HG02973 (cell line): ENCODE measurements around the gene KHSRP.
"Not testable (repeated sequence)": the region's sequence is repeated elsewhere in the genome, so short reads cannot be mapped to it uniquely, and the experiment has no call there.

Source experiments
- ATAC-seq: cut with Tn5 transposase; IDR thresholded peaks from one replicate; pipeline ENCODE4 v1.9.1; 2021; ENCODE audit warnings: moderate library complexity; ENCODE audit not compliant: unreplicated experiment

KHSRP gene

DNA sequence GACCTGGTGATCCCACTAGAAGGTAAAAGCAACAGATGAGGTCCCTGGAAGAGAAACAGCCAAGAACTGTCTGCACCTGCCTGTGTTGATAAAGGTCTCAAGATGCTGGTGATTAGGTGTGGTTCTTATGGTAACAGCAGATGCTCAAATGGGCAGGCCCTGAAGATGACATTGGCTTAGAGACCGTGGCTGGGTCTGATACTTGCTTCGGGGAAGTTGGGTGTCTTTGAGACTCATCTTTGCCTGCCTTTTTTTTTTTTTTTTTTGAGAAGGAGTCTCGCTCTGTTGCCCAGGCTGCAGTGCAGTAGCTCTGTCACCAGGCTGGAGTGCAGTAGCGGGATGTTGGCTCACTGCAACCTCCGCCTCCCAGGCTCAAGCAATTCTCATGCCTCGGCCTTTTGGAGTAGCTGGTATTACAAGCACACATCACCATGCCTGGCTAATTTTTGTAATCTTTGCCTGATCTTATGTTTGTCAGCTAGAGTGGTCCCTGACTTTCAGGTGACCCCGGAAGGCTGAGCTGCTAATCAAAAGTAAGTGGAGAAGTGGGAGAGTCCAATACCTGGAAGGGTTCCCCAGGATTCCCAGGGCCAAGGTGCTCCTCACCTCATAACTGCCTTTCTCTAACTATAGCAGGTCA, 27.1 kb upstream of the KHSRP start:
- ATAC-seq = no peak

DNA sequence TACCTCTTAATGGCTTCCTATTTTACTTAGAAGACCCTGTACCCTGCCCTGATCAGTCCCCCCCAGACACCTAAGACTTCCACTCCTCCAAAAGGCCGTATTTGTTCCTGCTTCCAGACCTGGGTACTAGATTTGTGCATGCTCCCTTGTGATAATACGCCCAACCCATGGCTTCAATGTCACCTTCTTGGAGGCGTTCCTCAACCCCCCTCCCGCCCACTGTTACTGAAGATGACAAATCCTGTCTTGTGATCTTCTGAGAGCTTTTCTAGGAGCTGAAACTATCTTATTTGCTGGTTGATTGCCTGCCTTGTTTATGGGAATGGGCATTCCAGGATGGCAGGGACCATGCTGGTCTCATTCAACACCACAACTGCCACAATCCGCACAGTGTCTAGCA, 25.6 kb upstream of the KHSRP start:
- no peak for ATAC-seq

DNA sequence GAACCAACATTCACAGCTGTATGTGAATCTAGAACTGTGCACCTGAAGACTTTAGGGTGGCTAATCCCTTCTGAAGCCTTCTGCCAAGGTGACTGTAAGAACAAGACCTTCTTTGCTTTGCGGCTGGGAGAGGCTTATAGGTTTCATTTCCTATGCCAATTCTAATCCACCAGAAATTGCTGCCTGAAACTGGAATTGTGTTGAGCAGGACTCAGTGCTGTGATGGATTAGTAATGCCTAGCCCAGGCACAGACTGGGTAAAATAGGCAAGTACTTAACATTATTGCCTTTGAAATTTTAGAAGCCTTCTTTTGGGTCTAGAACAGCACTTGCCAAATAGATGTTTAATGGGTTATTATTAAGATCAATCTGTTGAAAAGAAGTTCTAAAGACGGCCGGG, 23.4 kb upstream of the KHSRP start:
- ATAC-seq = no peak

DNA sequence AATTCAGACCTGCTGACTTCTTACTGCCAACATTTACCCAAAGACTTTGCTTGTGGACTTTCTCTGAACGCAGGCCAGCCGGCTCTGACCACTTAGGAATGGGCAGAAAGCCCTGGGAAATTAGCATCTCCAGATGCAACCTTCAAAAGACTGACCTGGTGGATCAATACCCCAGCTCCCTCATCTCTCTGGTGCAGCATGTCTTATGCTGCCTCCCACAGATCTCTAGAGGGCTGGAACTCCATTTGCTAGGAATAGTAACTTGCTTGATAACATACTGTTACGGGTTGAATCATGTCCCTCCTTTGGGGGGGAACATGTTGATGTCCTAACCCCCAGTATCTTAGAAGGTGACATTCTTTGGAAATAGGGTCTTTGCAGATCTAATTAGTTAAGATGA, 21.8 kb upstream of the KHSRP start:
- no peak for ATAC-seq

DNA sequence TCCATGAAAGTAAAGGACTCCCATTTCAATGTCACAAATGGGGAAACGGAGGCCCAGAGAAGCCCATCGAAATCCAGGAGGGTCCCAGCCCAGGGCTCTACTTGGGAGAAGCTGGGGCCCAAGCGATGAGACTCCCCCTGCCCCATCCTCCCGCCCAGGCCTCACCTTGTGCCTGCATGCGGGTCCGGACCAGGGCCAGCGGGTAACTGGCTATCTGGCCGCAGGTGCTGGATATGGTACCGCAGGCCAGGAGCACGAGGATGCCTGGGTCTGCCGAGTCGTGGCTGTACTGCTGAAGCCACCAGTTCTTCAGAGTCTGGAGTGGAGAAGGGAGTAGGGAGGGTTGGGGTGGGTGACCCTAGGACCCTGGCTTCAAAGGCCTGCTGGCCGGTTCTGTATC, 19.4 kb upstream of the KHSRP start:
- ATAC-seq = no peak

DNA sequence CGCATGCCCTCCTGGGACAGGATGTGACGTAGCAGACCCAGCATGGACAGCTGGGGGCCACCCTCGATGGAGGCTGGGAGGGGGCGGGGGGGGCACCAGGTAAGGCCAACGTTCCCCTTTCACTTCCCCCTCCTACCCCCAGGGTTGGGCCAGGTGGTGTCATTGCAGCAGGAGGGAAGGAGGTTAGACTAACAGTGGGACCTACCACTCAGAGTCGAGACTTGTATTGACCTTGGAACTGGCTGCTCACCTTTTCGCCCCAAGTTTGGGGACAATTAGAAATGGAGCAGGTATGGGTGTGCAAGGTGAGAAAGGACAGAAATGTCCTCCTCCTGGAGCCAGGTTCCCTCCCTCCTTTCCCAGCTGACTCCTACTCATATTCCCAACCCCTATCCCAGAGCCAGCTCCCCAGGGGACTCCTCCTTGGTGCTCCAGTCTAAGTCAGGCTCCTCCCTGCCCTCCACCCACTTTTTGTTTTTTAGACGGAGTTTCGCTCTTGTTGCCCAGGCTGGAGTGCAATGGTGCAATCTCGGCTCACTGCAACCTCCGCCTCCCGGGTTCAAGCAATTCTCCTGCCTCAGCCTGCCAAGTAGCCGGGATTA, 17.6 kb upstream of the KHSRP start:
- ATAC-seq = no peak

DNA sequence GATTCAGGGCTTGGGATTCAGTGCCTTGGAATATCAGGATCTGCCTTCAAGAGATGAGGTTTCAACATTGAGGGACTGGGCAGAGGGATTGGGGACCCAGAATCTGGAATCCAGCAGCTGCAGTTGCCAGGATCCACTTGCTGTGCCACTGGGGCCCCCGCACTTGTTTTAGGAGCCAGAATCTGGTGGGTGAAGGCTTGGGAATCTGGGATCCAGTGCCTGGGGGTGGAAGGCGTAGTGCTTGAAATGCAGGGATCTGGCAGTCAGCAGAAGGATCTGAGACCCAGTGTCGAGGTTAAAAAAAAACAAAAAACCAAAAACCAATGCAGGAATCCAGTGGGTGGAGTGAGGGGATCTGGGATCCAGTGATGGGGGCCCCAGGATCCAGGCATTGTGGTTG, 16.3 kb upstream of the KHSRP start:
- no peak for ATAC-seq

DNA sequence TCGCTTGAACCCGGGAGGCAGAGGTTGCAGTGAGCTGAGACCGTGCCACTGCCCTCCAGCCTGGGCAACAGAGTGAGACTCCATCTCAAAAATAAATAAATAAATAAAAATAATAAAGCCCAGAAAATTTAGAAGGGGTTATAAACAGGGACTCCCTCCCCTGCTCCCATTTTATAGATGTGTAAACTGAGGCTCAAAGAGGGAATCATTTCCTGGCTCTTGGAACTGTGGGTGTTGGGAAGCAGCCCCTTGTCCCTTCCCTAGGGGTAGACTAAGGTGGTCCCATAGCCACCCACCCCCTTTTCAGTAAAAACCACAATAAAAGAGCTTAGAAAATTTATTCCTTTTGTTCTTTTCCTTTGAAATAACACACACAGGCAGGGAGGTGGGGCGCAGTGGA, 15.1 kb upstream of the KHSRP start:
- ATAC-seq = no peak

DNA sequence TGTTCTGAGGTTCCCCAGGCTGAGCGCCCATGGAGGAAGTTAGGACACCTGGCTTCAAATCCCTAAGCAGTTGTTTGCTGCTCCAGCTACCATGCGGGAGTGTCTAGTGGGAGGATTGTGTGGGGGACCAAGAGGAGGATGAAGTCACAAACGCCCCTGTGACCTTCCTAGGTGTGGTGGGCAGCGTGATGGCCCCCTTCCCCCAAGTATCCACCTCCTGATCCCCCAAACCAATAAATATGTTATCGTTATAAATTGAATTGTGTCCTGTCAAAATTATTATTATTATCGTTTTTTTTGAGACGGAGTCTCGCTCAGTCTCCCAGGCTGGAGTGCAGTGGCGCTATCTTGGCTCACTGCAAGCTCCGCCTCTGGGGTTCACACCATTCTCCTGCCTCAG, 9.1 kb upstream of the KHSRP start, which contains the start of gene SLC25A41:
Gene SLC25A41, minus strand, starts transcription at position 101 of the 400 bp plus-strand sequence. Its CDS starts 70 bp downstream, at position 31.
- no peak for ATAC-seq

DNA sequence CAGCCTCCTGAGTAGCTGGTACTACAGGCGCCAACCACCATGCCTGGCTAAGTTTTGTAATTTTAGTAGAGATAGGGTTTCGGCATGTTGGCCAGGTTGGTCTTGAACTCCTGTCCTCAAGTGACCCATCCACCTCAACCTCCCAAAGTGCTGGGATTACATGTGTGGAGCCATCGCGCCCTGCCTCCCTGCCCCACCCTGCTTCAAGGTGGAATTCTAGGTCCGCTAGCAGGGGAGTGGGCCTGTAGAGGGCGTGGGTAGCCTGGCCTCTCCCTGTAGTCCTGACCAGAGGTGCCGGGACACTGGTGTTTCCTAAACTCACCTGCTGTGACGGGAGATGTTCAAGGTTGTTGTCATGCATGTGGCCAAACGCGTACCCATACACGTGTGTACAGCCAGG, 8.6 kb upstream of the KHSRP start:
- ATAC-seq = no peak

DNA sequence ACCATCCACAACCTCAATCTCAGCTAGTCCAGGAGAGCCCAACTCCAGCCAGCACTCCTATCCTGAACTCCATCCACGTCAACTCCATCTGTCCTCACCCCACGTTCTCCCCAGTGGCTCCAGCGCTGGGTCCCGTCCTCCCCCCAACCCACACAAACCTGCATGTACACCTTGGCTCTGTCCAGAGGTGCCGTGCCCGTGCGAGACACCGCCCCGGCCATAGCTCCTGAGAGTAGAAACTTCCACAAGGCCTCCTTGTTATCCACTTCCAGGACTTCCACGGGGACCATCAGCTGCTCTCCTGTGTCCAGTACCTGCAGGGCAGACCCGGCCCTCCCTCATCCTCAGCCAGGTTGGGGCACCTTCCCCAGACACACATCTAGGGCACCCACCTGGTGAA, 7.3 kb upstream of the KHSRP start:
- ATAC-seq = no peak

DNA sequence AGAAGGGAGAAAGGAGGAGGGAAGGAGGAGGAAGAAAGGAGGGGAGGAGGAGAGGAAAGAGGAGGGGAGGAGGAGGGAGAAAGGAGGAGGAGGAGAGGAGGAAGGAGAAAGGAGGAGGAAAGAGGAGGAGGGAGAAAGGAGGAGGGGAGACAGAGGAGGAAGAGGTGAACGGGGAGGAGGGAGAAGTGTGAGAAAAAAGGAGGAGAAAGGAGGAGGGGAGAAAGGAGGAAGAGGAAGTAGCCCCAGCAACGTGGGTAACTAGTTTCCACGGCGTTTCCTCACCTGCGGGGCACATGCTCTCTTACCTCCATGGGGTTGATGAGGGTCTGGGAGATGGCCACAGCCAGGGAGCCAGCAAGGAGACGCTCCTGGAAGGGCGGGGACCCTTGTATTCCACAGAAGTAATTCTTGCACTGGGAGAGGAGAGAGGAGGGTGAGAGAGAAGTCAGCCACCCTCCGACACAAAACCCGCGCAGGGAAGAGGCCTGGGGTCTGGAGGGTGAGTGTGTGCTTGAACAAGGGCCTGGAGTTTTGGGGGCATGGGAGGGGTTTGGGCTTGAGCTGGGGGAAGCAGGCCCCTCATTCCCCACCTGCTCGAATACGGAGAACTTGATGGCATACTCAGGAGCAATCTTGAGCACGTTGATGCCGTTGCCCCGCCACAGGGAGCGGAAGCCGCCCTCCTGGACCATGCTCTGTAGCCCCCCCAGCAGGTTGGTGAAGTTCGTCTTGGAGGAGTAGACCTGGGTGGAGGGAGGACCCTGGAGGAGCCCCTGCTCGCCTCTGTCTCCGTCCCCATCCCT, 5.0 kb upstream of the KHSRP start:
- ATAC-seq = no peak

DNA sequence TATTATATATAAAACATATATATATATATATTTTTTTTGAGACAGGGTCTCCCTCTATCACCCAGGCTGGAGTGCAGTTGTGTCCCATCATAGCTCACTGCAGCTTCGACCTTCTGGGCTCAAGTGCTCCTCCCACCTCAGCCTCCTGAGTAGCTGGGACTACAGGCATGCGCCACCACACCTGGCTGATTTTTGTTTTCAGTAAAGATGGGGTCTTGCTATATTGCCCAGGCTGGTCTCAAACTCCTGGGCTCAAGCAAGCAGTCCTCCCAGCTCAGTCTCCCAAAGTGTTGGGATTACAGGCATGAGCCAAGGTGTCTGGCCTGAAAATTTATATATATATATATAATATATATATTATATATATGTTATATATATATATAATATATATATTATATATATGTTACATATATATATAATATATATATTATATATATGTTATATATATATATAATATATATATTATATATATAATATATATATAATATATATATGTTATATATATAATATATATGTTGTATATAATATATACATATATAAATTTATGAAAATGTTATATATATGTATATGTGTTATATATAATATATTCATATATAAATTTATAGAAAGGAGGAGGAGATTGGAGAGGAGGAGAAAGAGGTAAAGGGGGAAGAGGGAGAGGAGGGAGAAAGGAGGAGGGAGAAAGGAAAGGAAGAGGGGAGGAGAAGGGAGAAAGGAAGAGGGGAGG, 4.2 kb upstream of the KHSRP start:
- not testable (repeated sequence) for ATAC-seq

DNA sequence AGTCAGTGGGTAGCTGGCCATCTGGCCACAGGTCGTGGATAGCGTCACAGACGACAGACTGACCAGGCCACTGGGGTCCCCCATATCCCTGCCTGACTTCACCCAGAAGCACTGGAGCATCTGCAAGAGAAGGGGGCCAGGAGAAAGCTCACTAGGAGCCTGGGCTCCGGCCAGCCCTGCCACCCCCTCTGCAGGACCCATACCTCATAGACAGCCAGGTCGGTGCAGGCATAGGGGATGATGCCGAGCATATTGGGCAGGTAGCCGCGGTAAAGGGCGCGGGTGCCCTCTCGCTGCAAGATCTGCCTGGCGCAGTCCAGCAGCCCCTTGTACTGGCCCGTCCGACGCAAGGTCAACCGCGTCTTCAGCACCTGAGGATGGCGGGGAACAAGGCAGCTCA, 2.5 kb upstream of the KHSRP start:
- ATAC-seq = no peak

DNA sequence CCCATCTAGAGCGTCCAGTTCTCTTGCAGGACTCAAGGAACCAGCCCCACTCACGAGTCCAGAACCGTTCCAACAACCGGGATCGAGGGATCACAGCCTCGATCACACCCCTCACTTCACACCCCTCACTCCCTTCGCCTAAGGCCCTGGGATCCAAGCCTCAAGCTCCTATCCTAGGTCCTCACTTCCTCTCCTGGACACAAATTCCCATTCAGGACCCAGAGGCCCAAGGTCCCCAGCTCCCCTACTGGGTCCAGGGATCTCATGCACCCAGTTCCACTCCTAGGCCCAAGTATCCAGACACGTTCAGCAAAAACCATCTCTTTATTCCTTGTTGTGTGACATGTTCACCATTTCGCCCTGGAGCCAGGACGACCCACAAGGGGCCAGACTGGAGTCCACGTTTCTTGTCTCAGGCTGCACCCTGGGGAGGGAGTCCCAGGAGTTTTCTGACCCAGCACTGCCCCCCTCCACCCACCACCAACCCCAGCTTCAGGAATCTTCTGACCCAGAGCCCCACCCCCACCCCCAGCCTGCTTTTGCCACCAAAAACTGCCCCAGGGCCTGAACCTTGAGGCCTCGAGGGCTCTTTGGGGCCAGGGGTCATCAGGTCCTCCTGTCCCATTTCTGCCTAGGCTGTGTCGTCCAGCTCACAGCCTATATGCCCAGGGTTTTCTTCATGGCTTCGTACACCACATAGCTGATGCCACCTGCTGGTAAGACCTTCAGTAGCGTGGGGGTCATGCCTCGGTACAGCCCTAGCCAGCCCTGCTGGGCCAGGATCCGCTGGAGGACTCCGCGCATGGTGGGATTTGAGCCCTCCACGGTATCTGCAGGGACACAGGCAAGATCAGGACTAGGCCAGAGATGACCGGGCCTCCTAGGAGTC, 1.4 kb upstream of the KHSRP start:
- ATAC-seq = no peak

DNA sequence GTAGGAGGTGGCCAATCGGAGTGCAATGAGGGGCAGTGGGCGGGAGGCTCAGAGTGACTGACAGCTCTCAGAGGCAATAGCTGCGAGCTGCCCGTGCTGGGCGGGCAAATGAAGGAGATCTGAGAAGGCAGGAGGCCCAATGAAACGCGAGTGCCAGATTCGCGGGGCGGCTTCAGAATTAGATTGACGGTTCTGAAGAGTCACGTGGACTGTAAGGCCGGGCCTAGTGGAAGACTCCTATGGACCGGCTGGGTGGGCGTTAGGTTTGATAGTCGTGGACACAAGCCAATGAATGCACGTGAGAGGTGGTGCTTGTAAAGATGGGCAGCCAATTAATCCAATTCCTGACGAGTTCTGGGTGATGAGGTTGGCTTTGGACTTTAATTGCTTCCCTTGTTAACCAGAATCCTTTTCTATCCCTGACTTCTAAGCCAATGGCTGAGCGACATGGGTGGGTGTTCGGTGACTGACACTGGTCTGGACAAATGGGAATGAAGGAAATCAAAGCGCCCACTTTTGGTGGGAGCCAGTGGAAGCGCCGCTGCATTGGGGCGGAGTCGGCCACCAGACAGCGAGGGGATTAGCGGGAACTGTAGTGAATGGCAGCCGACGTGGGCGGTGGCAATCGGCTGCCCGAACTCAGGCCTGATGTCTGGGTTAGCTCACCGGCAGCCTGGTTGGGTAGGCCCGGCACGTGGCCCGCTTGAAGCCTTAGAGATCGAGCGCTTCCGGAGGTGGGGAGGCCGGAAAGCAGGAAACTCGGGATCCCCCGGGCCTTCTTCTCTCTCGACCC, 524 bp upstream of the KHSRP start:
- ATAC-seq = peak; percentile 79

DNA sequence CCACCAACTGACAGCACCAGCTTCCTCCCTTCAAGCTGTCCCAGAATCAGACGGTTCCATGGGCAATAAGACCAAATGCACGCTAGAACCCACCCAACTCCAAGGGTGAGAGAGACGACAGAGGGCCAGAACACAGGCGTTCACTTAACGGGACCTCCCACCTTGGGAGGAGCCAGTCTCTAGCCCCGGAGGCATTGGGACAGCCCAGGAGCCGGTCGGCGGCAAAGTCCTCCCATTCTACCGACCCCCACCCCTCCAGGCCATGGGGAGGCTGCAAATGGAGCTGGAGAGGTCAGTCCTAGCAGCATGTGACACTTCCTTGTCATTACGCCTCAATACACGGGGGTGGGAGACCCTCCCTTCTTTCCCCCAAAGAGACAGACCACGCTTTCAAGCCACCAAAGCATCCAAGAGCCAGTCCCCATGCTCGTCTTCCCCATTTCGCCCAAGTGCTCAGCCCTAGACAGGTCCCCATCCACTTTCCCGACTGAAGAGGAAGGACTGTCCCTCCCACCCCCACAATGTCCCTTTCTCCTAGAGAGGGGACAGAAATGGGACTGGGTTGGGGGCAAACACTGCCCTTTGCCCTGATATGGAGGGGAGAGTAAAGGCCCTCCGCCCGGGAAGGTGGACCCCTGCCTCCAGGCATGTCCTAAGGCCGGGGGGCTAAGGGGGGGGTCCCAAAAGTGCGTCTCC, 964 bp downstream of the KHSRP start:
- no peak for ATAC-seq

DNA sequence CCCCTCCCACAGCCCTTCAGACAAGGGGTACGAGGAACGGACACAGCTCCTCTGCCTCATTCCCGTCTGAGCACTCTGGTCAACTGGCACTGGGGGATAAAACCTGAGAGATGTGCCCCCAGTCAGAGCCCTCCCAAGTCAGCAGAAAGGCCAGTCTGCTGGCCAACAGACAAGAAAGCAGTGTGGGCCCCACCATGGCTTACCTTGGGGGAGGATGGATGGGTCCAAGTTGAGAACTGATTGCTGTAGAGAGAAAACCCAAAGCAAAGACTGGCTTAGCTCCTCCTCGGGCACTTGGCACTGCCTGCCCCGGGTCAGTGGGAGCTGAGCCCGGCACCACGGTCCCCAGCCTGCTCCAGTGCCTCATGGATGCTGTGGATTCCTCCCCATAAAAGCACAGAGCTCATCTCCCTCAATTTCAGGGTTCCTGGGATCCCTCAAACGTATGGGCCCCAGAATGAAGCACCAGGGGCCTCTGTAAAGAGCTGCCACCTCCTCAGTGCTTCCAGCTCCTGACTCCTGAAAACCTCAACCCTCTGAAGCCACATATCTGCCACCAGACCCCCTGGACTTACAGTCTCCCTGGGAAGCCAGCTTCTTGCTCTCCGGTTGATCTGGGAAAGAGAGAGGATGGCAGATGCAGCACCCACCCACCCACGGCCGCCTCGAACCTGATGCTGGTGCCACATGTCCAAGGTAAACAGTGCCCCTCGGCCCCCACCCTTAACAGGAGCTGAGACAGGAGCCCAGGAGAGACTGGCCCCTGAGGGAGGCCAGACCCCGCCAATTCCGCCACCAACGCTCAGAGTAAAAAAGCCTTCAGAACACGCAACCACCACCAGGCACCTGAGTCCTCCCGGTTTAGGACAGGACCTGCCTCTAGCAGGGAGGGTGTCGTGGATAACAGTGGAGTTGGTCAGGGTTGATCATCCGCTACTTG, 3.3 kb downstream of the KHSRP start:
- ATAC-seq = no peak
